ENCODE data around the gene GGNBP2.

GGNBP2 gene

GRCh38 chr17:36504156-36504545, 40.6 kb upstream of the GGNBP2 start:
- no peaks in the 10 kb centered on the region for H3K27me3 ChIP-seq (ENCODE audit: control insufficient read depth, low read length)
- H3K36me3 ChIP-seq (ENCODE audit: control insufficient read depth, low read length), result peaks cover 81% of the 10 kb centered on the region
- H3K27ac ChIP-seq (ENCODE audit: low read depth, low read length), result no peak overlapping the region
- H4K20me1 ChIP-seq (ENCODE audit: control insufficient read depth, insufficient read depth, low read depth, low read length), result no peaks in the 10 kb centered on the region
- no peak overlapping the region for H3K4me2 ChIP-seq (ENCODE audit: low read length)
- H3K4me1 ChIP-seq (ENCODE audit: control insufficient read depth, low read length), result no peaks in the 10 kb centered on the region
- no peaks in the 10 kb centered on the region for H3K79me2 ChIP-seq (ENCODE audit: control insufficient read depth, low read length)
- H3K4me3 ChIP-seq (ENCODE audit: low read length), result no peak overlapping the region
- no peaks in the 10 kb centered on the region for H3K9me2 ChIP-seq (replicated peaks; ENCODE audit: control insufficient read depth, low read length)
- no peaks in the 10 kb centered on the region for H3K9me3 ChIP-seq (ENCODE audit: control insufficient read depth, insufficient read depth, low read length)
- 0 out of 2 replicates have a peak, but pooled peaks cover 2% of the 10 kb centered on the region for H3F3A ChIP-seq (ENCODE audit: control insufficient read depth, insufficient read depth)
- TF ChIP-seq EZH2phosphoT487 (IDR thresholded peaks at IDR 0.05; ENCODE audit: borderline replicate concordance, low read length) (no peak), CTCF (IDR thresholded peaks at IDR 0.05; ENCODE audit: low read depth, low read length, poor library complexity, severe bottlenecking) (no peak)

GRCh38 chr17:36505171-36505570, 39.5 kb upstream of the GGNBP2 start:
- Histone ChIP-seq H3K4me2 (ENCODE audit: low read length) (no peak overlapping the region), H3K27ac (ENCODE audit: low read depth, low read length) (no peak overlapping the region), H3K36me3 (ENCODE audit: control insufficient read depth, low read length) (peaks cover 84% of the 10 kb centered on the region), H3K9me2 (replicated peaks; ENCODE audit: control insufficient read depth, low read length) (no peaks in the 10 kb centered on the region), H3K9me3 (ENCODE audit: control insufficient read depth, insufficient read depth, low read length) (no peaks in the 10 kb centered on the region), H3K27me3 (ENCODE audit: control insufficient read depth, low read length) (no peaks in the 10 kb centered on the region), H3F3A (ENCODE audit: control insufficient read depth, insufficient read depth) (0 out of 2 replicates have a peak, but pooled peaks cover 2% of the 10 kb centered on the region), H3K79me2 (ENCODE audit: control insufficient read depth, low read length) (no peaks in the 10 kb centered on the region), H4K20me1 (ENCODE audit: control insufficient read depth, insufficient read depth, low read depth, low read length) (no peaks in the 10 kb centered on the region), H3K4me1 (ENCODE audit: control insufficient read depth, low read length) (no peaks in the 10 kb centered on the region), H3K4me3 (ENCODE audit: low read length) (no peak overlapping the region)
- TF ChIP-seq CTCF (IDR thresholded peaks at IDR 0.05; ENCODE audit: low read depth, low read length, poor library complexity, severe bottlenecking) (no peak), EZH2phosphoT487 (IDR thresholded peaks at IDR 0.05; ENCODE audit: borderline replicate concordance, low read length) (no peak)

GRCh38 chr17:36506249-36506826, 38.4 kb upstream of the GGNBP2 start:
- no peaks in the 10 kb centered on the region for H4K20me1 ChIP-seq (ENCODE audit: control insufficient read depth, insufficient read depth, low read depth, low read length)
- peaks cover 84% of the 10 kb centered on the region for H3K36me3 ChIP-seq (ENCODE audit: control insufficient read depth, low read length)
- H3K4me3 ChIP-seq (ENCODE audit: low read length), result no peak overlapping the region
- no peaks in the 10 kb centered on the region for H3F3A ChIP-seq (ENCODE audit: control insufficient read depth, insufficient read depth)
- no peaks in the 10 kb centered on the region for H3K9me3 ChIP-seq (ENCODE audit: control insufficient read depth, insufficient read depth, low read length)
- no peaks in the 10 kb centered on the region for H3K9me2 ChIP-seq (replicated peaks; ENCODE audit: control insufficient read depth, low read length)
- no peak for TF ChIP-seq CTCF (IDR thresholded peaks at IDR 0.05; ENCODE audit: low read depth, low read length, poor library complexity, severe bottlenecking)
- TF ChIP-seq EZH2phosphoT487 (IDR thresholded peaks at IDR 0.05; ENCODE audit: borderline replicate concordance, low read length), result no peak
- H3K4me1 ChIP-seq (ENCODE audit: control insufficient read depth, low read length), result no peaks in the 10 kb centered on the region
- H3K27ac ChIP-seq (ENCODE audit: low read depth, low read length), result no peak overlapping the region
- no peak overlapping the region for H3K4me2 ChIP-seq (ENCODE audit: low read length)
- H3K79me2 ChIP-seq (ENCODE audit: control insufficient read depth, low read length), result no peaks in the 10 kb centered on the region
- H3K27me3 ChIP-seq (ENCODE audit: control insufficient read depth, low read length), result no peaks in the 10 kb centered on the region

Measured in DOHH2 (cell line).